Renal cortex interstitium (tissue), 11 donors: ENCODE data around the gene SF1. TPM values are rescaled to one million over a fixed set of nuclear protein-coding genes. Genes with fewer than 3 reads are reported as not detected.

ENCODE experiments used
- DNase-seq, 11 donors: peaks; one replicate each; pipeline ENCODE4 v3.0.0-alpha.2; 2013; ENCODE audit warnings: low read depth in 9 of 11, low spot score in 4 of 11; ENCODE audit errors: extremely low read depth in 1 of 11
- polyA plus RNA-seq, 3 donors: library from polyadenylated mRNA; unstranded; fragments of 120-200 nt; gene quantifications; one replicate each; pipeline ENCODE4 v1.2.1, GENCODE V29; 2013; ENCODE audit not compliant: insufficient read length in 3 of 3

Gene SF1
- polyA plus RNA-seq, 3 donors = 346 to 463 (median 385) TPM

DNA sequence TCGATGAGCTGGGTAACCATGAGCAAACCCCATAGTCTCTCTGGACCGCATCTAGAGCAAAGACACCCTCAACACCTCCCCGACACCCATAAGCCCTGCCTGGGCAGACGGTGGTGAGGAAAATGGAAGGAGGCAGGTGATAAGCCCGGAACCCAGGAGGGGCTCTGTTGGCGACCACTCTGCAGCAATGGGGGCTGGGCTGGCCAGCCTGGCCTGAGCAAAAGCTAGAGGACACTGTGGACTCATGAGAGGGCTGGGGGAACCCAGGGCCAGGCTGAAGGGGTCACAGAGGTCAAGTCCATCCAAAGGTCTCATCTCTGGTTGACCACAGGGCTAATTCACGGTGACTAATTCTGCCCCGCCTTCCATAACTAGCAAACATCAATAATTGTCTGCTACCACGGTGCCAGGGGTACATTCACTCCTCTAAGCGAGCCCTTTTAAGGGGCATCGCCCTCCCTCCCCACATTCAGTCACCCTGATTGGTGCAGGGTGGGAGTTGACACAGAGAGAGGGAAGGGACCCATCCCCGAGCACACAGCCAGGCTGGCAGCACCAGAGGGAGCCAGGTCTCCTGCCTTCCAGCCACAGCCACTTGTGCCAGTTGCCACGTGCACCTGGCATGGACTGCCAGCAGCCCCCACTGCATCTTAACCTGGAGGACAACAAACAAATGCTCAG lies 22.5 kb downstream of the SF1 start:
- no peak for DNase-seq

DNA sequence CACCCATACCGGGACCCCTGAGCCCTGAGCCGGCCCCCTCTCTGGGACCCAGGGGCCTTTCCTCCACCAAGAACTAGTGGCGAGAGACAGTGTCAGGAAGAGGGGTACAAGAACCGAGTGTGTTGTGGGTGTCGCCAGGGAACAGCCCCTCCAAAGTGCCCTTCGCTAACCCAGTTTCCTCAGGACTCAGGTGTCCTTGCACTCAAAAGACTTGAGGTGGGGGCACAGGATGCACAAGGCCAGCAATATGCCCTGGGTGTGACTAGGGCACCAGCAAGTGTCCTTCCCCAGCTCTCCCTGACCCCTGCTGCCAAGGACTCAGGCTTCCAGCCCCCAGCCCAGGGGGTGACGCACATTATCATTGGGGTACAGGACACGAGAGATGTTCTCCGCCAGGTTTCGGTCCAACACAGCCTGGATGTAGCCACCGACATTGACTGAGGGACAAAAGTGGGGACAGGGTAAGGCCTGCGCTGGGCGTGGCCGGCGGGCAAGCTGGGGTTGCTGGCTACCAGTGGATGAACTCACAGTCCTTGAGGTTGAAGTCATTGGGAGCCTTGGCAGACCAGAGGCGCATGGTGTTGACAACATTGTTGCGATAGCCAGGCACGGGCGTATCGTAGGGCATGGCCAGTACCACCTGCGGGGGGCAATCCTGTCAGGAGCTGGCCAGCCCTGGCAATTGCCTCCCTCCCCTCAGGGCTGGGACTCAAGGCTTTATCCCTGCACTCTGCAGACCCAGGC lies 23.3 kb downstream of the SF1 start:
- DNase-seq = no peak

DNA sequence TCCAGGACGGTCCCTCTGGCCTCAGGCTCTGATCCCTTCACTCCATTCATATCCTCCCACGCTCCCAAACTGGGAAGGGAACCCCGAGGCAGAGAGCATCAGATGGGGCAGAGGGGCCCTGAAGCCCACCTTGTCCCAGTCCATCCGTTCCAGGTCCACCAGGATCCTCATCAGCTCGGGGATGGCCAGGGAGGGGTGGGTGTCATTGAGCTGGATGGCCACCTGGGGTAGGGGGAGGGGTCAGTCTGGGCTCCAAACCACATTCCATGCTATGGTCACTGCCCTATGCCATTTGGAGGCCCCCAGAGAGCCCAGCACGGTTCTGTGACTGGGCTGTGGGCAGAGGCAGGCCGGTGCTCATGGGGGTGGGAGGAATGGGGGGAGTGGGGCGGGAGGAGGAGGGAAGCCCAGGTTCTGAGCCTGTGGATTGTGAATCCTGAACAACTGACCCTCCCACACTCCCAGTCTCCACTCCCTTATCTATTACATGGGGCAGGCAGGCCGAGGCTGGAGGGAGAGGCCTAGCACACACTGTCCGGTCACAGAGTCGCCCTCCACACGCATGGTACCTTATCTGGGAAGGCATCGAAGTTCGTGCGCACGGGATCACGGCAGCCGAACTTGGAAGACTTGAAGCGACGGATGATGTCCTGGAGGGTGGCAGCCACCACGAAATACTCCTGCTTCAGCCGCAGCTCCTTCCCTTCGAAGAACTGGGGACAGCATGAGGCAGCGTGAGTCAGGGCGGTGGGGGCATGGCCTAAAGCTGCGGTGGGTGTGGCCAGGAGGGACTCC lies 24.0 kb downstream of the SF1 start:
- no peak for DNase-seq

DNA sequence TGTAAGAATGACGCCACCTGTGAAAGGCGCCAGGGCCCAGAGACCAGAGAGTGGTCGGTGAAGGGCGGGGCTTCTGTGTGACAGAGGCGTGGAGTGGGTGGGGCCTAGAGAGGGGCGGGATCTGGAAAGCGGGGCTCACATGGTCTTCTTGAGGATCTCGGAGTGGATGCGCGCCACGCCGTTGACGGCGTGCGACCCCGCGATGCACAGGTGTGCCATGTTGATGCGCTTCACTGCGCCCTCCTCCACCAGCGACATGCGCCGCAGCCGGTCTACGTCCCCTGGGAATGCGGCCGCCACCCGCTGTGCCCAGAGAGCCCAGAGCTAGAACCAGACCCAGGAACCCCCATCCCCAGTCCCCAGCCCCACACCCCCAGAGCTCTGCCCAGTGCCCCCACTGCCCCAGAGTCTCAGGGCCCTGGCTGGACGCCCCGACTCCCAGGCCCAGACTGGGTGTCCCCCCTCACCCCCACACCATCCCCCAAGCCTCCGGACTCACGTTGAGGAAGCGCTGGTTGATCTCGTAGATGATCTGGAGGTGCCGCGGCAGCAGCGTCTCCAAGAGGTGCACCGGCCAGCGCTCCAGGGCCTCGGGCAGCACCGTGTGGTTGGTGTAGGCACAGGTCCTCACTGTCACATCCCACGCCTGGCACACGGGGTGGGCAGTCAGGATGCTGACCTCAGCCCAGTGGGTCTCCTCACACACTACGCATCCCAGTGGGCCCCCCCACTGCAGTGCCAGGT lies 24.8 kb downstream of the SF1 start:
- DNase-seq = no peak

DNA sequence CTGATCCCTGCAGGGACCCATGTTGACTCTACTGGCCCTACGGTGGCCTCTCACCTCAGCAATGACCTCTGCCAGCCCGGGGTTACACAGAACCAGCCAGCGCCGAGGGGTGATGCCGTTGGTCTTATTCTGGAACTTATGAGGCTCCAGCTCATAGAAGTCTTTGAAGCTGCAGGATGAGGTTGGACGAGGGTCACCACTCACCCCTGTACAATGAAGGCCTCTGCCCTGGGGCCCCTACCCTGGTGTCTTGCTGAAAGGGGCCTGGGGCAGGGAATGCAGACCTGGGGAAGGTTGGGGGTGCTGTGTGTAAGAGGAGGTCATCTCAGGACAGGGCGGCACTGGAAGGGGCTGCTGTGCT lies 25.3 kb downstream of the SF1 start:
- no peak for DNase-seq

DNA sequence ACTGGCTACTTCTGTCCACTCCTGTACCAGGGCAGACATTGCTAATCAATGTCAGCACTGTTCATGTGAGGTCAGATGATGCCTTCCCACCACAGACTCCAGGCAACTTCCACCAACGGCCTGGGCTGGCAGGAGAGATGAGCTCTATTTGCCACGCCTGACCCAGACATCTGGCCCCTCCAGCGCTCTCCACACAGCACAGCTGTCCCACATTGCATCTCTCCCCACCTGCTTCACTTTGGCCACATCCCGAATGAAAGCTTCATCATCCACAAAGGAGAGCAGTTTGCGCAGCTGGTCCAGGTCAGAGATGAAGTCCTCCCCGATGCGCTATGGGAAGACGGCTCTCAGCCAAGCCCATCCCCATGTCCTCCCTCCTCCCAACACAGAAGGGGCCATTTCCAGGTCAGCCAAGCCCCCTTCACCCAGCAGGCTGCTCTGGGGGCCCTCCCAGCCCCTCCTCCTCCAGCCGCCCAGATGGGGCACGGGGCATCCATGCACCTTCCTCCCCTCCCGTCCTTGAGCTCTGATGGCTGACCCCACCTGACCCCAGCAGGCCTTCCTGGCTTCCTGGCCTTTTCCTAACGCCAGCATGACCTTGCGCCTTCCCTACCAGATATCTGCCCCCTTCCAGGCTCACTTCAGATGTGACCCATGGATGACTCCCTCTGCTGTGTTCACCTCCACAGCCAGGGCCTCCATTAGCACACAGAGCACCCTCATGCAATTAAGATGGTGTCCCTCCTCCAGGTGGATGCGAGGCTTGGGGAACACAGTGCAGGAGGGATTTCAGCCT lies 26.0 kb downstream of the SF1 start:
- no peak for DNase-seq

DNA sequence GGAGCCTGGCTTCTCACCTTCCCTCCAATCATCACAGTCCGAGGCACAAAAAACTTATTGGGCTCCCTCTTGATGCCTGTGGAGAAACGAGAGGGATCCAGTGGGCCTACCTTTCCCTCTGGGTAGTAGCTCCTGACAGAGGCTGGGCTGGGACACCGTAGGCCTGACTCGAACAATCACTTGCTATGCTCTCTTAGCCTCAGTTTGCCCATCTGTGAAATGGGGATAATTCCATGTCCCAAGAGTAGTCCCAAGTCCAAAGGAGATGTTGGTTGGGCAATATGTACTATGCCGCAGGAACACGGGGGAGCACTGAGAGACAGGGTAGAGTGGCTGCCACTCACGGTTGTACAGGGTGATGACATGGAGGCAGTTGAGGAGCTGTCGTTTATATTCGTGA lies 26.8 kb downstream of the SF1 start:
- DNase-seq = no peak

DNA sequence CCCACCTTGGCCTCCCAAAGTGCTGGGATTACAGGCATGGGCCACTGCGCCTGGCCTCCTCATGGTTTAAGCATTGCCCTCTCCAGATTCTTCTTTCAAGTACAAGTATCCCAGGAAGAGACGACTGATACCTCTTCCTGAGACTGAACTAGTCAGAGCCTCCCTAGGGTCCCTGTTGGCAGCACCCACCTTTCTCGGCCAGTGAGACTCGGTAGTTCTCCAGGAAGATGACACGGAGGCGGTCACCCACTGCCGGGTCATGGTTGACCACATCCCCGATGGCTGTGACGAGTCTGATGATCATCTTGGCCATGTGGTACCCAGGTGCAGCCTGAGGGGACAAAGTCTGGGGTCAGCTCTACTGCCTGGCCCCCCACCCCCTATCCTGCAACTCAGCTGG lies 27.2 kb downstream of the SF1 start:
- DNase-seq = no peak

DNA sequence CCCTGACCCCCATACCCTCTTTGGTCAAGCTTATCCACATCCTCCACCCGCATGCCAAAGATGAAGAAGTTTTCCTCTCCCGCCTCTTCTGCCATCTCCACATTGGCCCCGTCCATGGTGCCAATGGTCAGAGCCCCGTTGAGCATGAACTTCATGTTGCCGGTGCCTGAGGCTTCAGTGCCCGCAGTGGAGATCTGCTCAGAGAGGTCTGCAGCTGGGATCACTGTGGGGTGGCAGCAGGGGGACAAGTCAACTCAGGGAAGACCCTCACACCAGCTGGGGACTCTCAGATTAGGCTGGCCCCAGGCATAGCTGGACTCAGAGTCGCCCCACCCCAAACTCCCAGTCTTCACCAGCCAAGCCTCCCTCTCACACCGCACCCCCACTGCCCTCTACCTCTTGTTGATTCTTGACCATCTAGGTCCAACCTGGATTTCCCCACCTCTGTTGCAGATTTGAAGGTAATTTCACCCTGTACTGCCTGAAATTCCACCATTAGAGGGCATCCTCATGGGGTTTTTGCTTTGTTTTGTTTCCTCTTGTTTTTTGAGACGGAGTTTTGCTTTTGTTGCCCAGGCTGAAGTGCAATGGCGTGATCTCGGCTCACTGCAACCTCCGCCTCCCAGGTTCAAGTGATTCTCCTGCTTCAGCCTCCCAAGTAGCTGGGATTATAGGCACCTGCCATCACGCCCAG lies 27.8 kb downstream of the SF1 start:
- no peak for DNase-seq

DNA sequence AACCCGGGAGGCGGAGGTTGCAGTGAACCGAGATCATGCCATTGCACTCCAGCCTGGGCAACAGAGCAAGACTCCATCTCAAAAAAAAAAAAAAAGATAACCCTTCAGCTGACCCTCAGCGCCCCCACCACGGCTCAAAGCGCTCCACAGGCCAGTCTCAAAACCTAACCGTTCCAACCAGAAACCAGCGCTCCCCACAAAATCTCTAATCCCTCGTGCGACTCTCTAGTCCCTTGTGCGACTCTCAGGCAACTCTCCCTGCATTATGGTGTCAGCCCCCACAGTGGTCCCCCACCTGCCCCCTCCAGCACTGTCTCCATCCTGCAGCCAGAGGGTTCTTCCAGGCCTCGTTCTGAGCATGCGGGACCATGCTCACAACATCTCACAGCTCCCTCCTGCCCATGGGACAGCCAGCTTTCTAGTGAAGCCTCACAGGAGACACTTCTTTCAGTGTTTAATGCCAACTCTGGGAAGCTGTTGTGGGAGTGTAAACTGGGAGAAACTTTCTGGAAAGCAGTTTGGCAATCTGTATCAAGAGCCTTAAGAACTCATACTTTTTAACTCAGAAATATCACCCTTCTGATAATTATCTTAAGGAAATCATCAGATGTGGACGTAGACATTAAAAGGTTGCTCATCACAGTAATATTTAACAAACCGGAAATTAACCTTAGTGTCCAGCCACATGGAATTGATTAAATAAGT lies 30.2 kb downstream of the SF1 start:
- DNase-seq = no peak

DNA sequence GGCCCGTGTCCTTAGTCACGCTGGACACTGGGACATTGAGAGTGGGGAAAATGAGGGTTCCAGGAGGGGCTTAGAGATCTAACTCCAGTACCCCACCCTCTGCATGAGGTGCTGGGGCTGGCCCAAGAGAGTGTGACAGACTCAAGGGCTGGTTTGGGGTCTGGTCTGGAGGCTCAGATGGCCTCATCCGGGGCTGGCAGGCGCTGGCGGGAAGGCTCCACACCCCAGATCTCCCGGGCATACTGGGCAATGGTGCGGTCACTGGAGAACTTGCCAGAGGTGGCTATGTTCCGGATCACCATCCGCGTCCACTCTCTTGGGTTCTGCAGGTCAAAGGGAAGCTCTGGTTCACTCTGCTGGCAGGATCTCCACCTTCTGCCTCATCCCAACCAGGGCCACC lies 31.9 kb downstream of the SF1 start:
- DNase-seq = no peak

DNA sequence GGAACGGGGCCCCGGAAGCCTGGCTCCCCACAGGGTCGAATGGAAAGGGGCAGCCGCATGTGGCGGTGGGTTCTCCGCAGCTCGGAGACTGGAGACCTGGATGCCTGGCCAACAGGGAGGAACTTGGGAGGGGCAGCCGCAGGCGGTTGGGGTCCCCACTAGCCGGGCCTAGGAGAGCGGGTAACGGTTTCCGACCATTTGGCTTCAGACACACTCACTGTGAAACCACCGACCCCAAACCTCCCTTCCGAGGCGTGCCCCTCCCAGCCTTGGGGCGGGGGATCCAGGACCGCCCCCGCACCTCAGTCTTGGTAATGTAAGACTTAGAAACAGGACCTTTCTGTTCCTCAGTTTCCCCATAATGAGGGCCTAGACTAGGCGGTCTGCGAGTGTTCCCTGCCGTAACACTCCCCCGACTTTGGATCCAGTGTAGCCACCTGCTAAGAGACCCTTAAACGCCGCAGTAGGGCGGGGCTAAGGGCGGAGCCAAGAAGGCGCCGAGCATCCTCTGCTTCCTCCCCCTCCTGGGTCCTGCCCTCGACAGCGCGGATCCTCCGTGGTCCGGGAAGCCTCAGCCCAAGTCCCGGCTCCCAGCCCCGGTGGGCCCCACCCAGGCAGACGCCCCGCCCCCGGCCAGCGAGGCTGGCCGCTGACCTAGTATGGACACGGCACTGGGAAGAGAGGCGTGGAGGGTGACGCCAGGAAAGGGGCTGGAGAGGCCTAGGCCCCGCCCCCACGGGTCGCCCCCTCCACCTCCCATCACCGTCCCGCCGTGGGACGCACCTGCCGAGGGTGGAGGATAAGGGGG lies 32.6 kb downstream of the SF1 start:
- no peak for DNase-seq

DNA sequence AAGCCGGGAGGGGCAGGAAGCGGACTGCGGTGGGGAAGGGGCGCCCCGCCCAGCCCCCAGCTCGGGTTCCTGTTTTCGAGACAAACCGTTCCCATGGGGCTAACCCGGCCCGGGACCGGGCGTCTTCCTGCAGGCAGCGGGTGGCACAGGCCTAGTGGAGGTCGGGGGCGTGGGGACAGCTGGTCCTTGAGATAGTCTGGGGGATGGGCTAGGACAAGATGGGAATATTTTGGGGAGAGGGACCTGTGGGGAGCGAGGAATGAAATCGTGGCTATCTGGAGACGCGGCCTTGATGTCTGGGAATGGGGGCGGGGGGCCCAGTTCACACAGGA lies 33.2 kb downstream of the SF1 start:
- DNase-seq = no peak

DNA sequence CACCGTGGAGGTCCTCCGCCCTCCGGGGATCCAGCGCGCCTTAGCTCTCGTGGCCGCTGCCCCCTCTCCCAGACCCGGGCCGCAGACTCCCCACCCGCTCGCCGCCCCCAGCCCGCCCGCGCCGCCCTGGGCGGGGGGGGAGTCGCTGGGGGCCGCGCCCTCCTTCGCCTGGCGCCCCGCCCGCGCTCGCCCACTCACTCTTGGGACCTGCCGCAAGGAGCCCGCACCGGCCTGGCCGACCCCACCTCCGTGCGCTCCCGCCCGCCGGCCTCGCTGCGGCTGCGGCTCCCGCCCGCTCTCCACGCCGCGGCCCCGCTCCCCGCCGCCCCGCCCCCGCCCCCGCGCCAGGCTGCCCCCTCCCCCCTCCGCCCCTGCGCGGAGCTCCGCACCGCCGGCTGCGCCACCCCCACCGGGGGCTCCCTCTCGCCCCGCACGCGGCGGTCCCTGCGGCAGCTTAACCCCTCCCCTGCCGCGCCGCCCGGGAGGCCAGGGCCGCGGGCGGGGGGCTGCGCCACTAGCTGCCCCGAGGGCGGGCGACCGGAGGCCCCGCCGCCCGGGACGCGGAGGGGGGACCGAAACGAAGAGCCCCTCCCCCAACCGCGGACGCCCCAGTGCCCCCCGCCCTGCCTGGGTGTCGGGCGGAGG lies 33.7 kb downstream of the SF1 start:
- DNase-seq = no peak

DNA sequence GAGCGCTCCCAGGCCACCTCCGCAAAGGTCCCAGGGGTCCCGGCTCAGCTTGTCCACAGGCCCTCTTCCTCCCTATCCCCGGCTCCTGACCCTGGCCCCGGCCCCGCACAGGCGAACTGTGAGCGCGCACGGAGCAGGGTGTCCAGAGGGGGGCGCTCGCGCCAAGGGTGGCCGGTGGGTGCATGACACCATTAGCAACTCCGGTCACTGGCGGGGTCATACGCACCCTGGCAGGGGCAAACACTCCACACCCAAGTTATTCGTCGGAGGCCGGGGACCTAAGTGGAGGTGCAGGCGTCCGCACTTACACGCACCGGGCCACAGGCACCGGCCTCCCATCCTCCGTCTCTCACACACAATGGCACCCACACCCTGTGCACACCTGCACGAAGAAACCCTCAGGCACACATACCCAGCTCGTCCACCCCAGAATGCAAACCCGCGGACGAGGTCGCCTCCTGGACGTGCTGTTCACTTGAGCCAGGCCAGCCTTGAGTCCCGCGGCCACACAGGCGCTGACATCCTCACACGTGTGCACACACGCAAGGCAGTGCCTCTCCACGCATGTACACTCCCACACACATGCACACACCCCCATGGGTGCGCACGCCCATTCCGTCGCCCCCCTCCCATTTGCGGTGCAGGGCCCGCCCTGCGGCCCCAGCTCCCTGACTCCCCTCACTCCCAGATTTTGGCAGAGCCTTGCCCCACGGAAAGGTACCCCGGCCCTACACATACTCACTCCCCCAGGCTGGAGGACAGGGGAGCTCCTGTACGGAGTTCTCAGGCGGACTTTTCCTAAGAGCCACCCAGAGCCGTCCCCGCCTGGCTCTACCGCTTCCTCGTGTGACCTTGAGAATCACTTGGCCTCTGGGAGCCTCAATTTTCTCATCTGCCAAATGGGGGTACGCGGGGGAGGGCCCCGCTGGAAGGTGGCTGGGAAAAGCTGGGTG lies 34.5 kb downstream of the SF1 start, which contains the start of gene RASGRP2:
Gene RASGRP2, minus strand, starts transcription at position 552 of the 953 bp plus-strand sequence. CDS start 1,276 bp downstream, outside the sequence.
- DNase-seq = no peak
